GM12892 (cell line): ENCODE data around the gene VWF.

Experiments used
- POLR2A ChIP-seq: IDR thresholded peaks from 2 replicates; pipeline ENCODE4 v1.6.1; 2011; ENCODE audit warnings: low read depth, low read length, control low read depth
- POLR2AphosphoS5 ChIP-seq: IDR thresholded peaks from 2 replicates; pipeline ENCODE4 v1.6.1; 2011; ENCODE audit warnings: low read depth, low read length, control low read depth
- TAF1 ChIP-seq: IDR thresholded peaks from 2 replicates; pipeline ENCODE4 v1.6.1; 2011; ENCODE audit warnings: low read depth, mild to moderate bottlenecking, control low read depth, low read length, borderline replicate concordance

- TF ChIP-seq POLR2A, result no peak
- TF ChIP-seq POLR2AphosphoS5, result no peak
- no peak for TF ChIP-seq TAF1
Measured at GRCh38 chr12:6088921-6089747, 35.3 kb downstream of the VWF start.
